Tibial nerve (tissue), 3 donors: ENCODE results near the gene NINJ2.

ENCODE experiments used
- CTCF ChIP-seq, 5 experiments: fragments of 200-600 bp in 3 of 5; fragments of 450-650 bp in 2 of 5; sonication (generic) in 3 of 5; IDR thresholded peaks; one replicate each; pipeline ENCODE4 v1.5.1; 2016 to 2019; ENCODE audit warnings: antibody characterized with exemption in 5 of 5, mild to moderate bottlenecking in 3 of 5, moderate library complexity in 2 of 5
- POLR2A ChIP-seq, 2 donors: fragments of 450-650 bp; IDR thresholded peaks; one replicate each; pipeline ENCODE4 v1.6.1; 2017; ENCODE audit warnings: antibody characterized with exemption in 2 of 2, mild to moderate bottlenecking in 2 of 2, moderate library complexity in 2 of 2

- TF ChIP-seq CTCF (IDR thresholded peaks at IDR 0.05) (no peak), POLR2A (IDR thresholded peaks at IDR 0.05) (peak; percentile 10 to 17)
Observed at GRCh38 chr12:630656-631632, 32.3 kb downstream of the NINJ2 start.
